Cardiac muscle cell (in vitro differentiated cells and primary cell): ENCODE data around the gene MYRFL. TPM values are rescaled to one million over a fixed set of nuclear protein-coding genes. Genes with fewer than 3 reads are reported as not detected.
A peak's percentile ranks its signal among the peaks of the same experiment; 100 is the strongest.

Source experiments
- DNase-seq, 2 donors: peaks; one replicate each; pipeline versions ENCODE4 v3.0.0 to v3.0.0-alpha.2; 2010 to 2017; ENCODE audit warnings: low read depth in 1 of 2, low spot score in 1 of 2
- H3K27ac ChIP-seq: fragments of 200-600 bp; sonication (generic); 2 replicates; pipeline ENCODE4 v1.5.1; 2016
- H3K27me3 ChIP-seq: fragments of 200-600 bp; sonication (generic); 2 replicates; pipeline ENCODE4 v1.6.0; 2016; ENCODE audit warnings: control low read depth
- H3K36me3 ChIP-seq: fragments of 200-600 bp; sonication (generic); 2 replicates; pipeline ENCODE4 v1.5.1; 2016; ENCODE audit warnings: control low read depth
- H3K4me1 ChIP-seq: fragments of 200-600 bp; sonication (generic); 2 replicates; pipeline ENCODE4 v1.8.1; 2017; ENCODE audit warnings: low read depth, mild to moderate bottlenecking, mixed run types
- H3K4me3 ChIP-seq: fragments of 200-600 bp; sonication (generic); 2 replicates; pipeline ENCODE4 v1.5.1; 2016; ENCODE audit warnings: mild to moderate bottlenecking
- H3K9me3 ChIP-seq: fragments of 200-600 bp; sonication (generic); 2 replicates; pipeline ENCODE4 v1.5.1; 2017; ENCODE audit warnings: low read depth, mild to moderate bottlenecking, control low read depth
- polyA plus RNA-seq: library from polyadenylated mRNA; unstranded; fragments of >200 nt; fragmentation: Nextera tagmentation; extraction: Ambion mirVana; gene quantifications from 2 replicates; pipeline ENCODE4 v1.2.1, GENCODE V29; 2016
- total RNA-seq: library from RNA; depleted of rRNA; stranded (reverse); fragments of >200 nt; gene quantifications from 2 replicates; pipeline ENCODE4 v1.2.3, GENCODE V29; 2016
- TF ChIP-seq, protein P1 (sequence below): IDR thresholded peaks from 2 replicates; pipeline ENCODE4 v1.5.1; 2012; ENCODE audit warnings: low read depth, mild to moderate bottlenecking, low read length

The MYRFL gene
- total and polyA plus RNA-seq, 2 experiments from 2014 or later, result 2.2 to 3.5 TPM

DNA sequence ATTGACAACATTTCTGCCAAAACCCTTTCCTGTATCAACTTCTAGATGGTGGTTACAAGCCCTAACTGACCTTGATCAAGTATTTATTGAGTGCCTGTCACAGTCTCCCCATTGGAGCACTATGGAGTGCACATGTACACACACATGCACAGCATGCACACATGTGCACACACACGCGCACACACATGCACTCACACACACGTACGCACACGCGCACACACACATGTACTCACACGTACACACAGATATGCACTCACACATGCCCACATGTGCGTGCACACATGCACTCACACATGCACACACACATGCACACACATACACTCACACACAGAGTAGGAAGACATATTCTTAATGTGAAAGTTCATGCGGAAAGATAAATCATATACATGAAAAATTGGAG is 43.7 kb downstream of the MYRFL start:
- H3K4me1 ChIP-seq, result no peaks in the 10 kb centered on the region
- no peak for DNase-seq
- no peak overlapping the region for H3K27ac ChIP-seq
- H3K9me3 ChIP-seq, result no peaks in the 10 kb centered on the region
- no peak overlapping the region for H3K4me3 ChIP-seq
- TF ChIP-seq, protein P1, sequence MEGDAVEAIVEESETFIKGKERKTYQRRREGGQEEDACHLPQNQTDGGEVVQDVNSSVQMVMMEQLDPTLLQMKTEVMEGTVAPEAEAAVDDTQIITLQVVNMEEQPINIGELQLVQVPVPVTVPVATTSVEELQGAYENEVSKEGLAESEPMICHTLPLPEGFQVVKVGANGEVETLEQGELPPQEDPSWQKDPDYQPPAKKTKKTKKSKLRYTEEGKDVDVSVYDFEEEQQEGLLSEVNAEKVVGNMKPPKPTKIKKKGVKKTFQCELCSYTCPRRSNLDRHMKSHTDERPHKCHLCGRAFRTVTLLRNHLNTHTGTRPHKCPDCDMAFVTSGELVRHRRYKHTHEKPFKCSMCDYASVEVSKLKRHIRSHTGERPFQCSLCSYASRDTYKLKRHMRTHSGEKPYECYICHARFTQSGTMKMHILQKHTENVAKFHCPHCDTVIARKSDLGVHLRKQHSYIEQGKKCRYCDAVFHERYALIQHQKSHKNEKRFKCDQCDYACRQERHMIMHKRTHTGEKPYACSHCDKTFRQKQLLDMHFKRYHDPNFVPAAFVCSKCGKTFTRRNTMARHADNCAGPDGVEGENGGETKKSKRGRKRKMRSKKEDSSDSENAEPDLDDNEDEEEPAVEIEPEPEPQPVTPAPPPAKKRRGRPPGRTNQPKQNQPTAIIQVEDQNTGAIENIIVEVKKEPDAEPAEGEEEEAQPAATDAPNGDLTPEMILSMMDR, result no peak
- no peaks in the 10 kb centered on the region for H3K36me3 ChIP-seq
- no peaks in the 10 kb centered on the region for H3K27me3 ChIP-seq

DNA sequence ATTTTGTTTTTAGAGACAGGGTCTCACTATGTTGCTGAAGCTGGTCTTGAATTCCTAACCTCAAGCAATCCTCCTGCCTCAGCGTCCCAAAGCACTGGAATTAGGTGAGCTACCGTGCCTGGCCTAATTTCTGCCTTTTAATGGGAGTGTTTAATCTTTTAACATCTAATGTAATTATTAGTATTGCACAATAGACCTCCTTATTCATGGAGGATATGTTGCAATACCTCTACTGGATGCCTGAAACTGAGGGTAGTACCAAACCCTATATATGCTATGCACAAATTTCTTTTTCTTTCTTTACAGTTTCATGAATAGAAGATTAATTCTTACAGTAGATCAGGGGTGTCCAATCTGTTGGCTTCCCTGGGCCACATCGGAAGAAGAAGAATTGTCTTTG is 47.8 kb downstream of the MYRFL start:
- Histone ChIP-seq H3K27ac (no peak overlapping the region), H3K27me3 (no peaks in the 10 kb centered on the region), H3K4me3 (no peak overlapping the region), H3K4me1 (no peaks in the 10 kb centered on the region), H3K9me3 (no peaks in the 10 kb centered on the region), H3K36me3 (no peaks in the 10 kb centered on the region)
- TF ChIP-seq, protein P1, result no peak
- DNase-seq, result peak in 1 of 2 donors; percentile 46

DNA sequence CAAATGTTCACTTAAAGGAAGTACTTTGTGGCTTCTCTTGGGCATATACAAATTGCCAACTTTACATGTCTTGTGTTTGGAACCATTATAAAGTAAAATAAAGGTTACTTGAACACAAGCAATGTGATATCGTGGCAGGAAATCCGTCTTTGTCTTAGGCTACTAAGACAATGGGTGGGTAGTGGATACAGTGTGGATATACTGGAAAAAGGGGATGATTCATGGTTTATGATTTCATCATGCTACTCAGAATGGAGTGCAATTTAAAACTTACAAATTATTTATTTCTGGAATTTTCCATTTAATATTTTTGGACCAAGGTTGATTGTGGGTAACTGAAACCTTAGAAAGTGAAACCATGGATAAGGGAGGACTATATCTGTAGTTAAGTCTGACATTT is 48.4 kb downstream of the MYRFL start:
- TF ChIP-seq, protein P1, result no peak
- Histone ChIP-seq H3K27me3 (no peaks in the 10 kb centered on the region), H3K36me3 (no peaks in the 10 kb centered on the region), H3K27ac (no peak overlapping the region), H3K4me3 (no peak overlapping the region), H3K4me1 (no peaks in the 10 kb centered on the region), H3K9me3 (no peaks in the 10 kb centered on the region)
- peak in 1 of 2 donors; percentile 76 for DNase-seq

DNA sequence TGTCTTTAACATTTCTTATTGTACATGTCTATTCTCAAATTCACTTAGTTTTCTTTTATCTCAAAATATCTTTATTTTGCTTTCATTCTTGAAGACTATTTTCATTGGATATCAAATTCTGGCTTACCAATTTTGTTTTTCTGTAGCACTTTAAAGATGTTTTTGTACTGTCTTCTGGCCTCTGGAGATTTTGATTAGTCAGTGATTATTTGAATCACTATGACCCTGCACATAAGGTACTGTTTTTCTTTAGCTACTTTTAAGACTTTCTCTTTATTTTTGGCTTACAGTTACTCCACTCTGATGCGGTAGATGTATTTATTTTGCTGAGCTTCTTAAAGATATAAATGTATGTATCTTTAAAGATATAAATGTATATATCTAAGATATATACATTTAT is 49.6 kb downstream of the MYRFL start:
- Histone ChIP-seq H3K4me3 (no peak overlapping the region), H3K27me3 (no peaks in the 10 kb centered on the region), H3K36me3 (no peaks in the 10 kb centered on the region), H3K27ac (no peak overlapping the region), H3K9me3 (no peaks in the 10 kb centered on the region), H3K4me1 (no peaks in the 10 kb centered on the region)
- TF ChIP-seq, protein P1, result no peak
- no peak for DNase-seq

DNA sequence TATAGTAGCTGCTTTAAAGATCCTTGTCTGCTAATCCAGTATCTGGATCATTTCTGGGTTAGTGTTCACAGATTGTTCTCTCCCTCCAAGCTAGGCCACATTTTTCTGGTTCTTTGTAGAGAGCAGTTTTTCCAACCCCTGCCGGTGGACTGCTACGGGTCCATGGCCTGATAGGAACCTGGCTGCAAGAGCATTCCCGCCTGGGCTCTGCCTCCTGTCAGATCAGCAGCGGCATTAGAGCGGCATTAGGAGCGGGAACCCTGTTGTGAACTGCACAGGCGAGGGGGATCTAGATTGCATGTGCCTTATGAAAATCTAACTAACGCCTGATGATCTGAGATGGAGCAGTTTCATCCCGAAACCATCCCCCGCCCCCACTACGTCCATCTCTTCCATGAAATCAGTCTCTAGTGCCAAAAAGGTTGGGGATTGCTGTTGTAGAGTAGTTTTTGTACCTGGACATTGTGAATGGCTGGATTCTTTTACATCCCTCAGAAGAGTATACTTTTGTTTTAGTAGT is 50.4 kb downstream of the MYRFL start:
- no peak overlapping the region for H3K27ac ChIP-seq
- H3K4me3 ChIP-seq, result no peak overlapping the region
- H3K27me3 ChIP-seq, result no peaks in the 10 kb centered on the region
- DNase-seq, result peak in 1 of 2 donors; percentile 5
- TF ChIP-seq, protein P1, result no peak
- H3K9me3 ChIP-seq, result no peaks in the 10 kb centered on the region
- no peaks in the 10 kb centered on the region for H3K36me3 ChIP-seq
- no peaks in the 10 kb centered on the region for H3K4me1 ChIP-seq
